COLO668 (cell line): Measurements from ENCODE around the gene PLXND1.
"Not testable (repeated sequence)": the region's sequence is repeated elsewhere in the genome, so short reads cannot be mapped to it uniquely, and the experiment has no call there.

Experiments
- DNase-seq: peaks from one replicate; lab custom pipeline; 2025; ENCODE audit not compliant: unreplicated experiment; lab: John Stamatoyannopoulos, UW

PLXND1 gene

GRCh38 chr3:129606636-129607390 is at the start of gene PLXND1:
Gene PLXND1 (minus strand): TSS chr3:129606676. CDS start chr3:129606639, 37 bp downstream.
- DNase-seq = peak; percentile 61

- no peak for DNase-seq
These were observed 48.8 kb upstream of the PLXND1 start for GRCh38 chr3:129655291-129655700.

GRCh38 chr3:129654131-129654530 is 47.7 kb upstream of the PLXND1 start:
- no peak for DNase-seq

GRCh38 chr3:129653019-129653418 is 46.5 kb upstream of the PLXND1 start:
- DNase-seq = no peak

- no peak for DNase-seq
These were observed 45.1 kb upstream of the PLXND1 start for GRCh38 chr3:129651435-129652202.

- DNase-seq = peak; percentile 8
These were observed 43.9 kb upstream of the PLXND1 start for GRCh38 chr3:129650256-129650872.

- no peak for DNase-seq
These were observed 41.9 kb upstream of the PLXND1 start for GRCh38 chr3:129648391-129648790.

GRCh38 chr3:129645286-129645685 is 38.8 kb upstream of the PLXND1 start:
- no peak for DNase-seq

GRCh38 chr3:129644836-129645235 is 38.4 kb upstream of the PLXND1 start:
- no peak for DNase-seq

GRCh38 chr3:129641567-129642260 is 35.2 kb upstream of the PLXND1 start:
- not testable (repeated sequence) for DNase-seq

- not testable (repeated sequence) for DNase-seq
These were observed 34.5 kb upstream of the PLXND1 start for GRCh38 chr3:129640985-129641384.

GRCh38 chr3:129638481-129638880 is 32.0 kb upstream of the PLXND1 start:
- DNase-seq = no peak

GRCh38 chr3:129636082-129636481 is 29.6 kb upstream of the PLXND1 start:
- no peak for DNase-seq

- DNase-seq = no peak
These were observed 29.2 kb upstream of the PLXND1 start for GRCh38 chr3:129635656-129636055.

- no peak for DNase-seq
These were observed 27.4 kb upstream of the PLXND1 start for GRCh38 chr3:129633751-129634481.

- no peak for DNase-seq
These were observed 26.5 kb upstream of the PLXND1 start for GRCh38 chr3:129632977-129633376.

GRCh38 chr3:129632556-129632955 is 26.1 kb upstream of the PLXND1 start:
- DNase-seq = no peak

- DNase-seq = no peak
These were observed 25.6 kb upstream of the PLXND1 start for GRCh38 chr3:129632056-129632455.

- no peak for DNase-seq
These were observed 22.5 kb upstream of the PLXND1 start for GRCh38 chr3:129629011-129629410.

- DNase-seq = no peak
These were observed 21.7 kb upstream of the PLXND1 start for GRCh38 chr3:129628169-129628522.
